OCI-LY7 (cell line): ENCODE measurements around the gene RPL29. TPM values are rescaled to one million over a fixed set of nuclear protein-coding genes. Genes with fewer than 3 reads are reported as not detected.

Experiments
- BruUV-seq: library from RNA; stranded (reverse); fragments of 400-500 nt; replicated peaks from 2 replicates; lab custom pipeline; 2021; lab: Mats Ljungman, UMichigan
- CTCF ChIA-PET: fragments of 300-600 bp; sonication (Branson Sonifier 250); formaldehyde crosslinking; loops from one replicate; lab custom pipeline; 2022; ENCODE audit warnings: antibody characterized with exemption; ENCODE audit not compliant: unreplicated experiment; lab: Charles Lee
- POLR2A ChIA-PET: fragments of 300-600 bp; sonication (Branson Sonifier 250); formaldehyde crosslinking; loops from one replicate; lab custom pipeline; 2022; ENCODE audit warnings: antibody characterized with exemption; lab: Charles Lee
- DNase-seq: peaks from one replicate; pipeline ENCODE4 v3.0.0-alpha.2; 2015; ENCODE audit warnings: low spot score
- H2AFZ ChIP-seq: fragments of 200-600 bp; sonication (generic), shearing (Covaris generic); 2 replicates; pipeline ENCODE4 v1.6.1; 2014; ENCODE audit warnings: mild to moderate bottlenecking, antibody characterized with exemption, low read length, moderate library complexity
- H3K27ac ChIP-seq: fragments of 200-600 bp; sonication (generic); 2 replicates; pipeline ENCODE4 v1.5.1; 2014; ENCODE audit warnings: mixed run types, low read depth, mild to moderate bottlenecking, moderate library complexity, low read length, inconsistent platforms; ENCODE audit not compliant: poor library complexity, severe bottlenecking
- H3K36me3 ChIP-seq: fragments of 200-600 bp; sonication (generic); 2 replicates; pipeline ENCODE4 v1.6.1; 2014; ENCODE audit warnings: mild to moderate bottlenecking, antibody characterized with exemption, low read length, moderate library complexity, mixed read lengths; ENCODE audit not compliant: insufficient read depth
- H3K4me1 ChIP-seq: fragments of 200-600 bp; sonication (generic); 2 replicates; pipeline ENCODE4 v1.5.1; 2014; ENCODE audit warnings: mild to moderate bottlenecking, low read length; ENCODE audit not compliant: insufficient read depth, poor library complexity, severe bottlenecking
- H3K4me2 ChIP-seq: fragments of 200-600 bp; sonication (generic); 2 replicates; pipeline ENCODE4 v1.6.1; 2014; ENCODE audit warnings: mild to moderate bottlenecking, low read length
- H3K4me3 ChIP-seq: fragments of 200-600 bp; sonication (generic); 2 replicates; pipeline ENCODE4 v1.5.1; 2014; ENCODE audit warnings: mild to moderate bottlenecking, low read depth, low read length; ENCODE audit not compliant: poor library complexity, severe bottlenecking
- H3K79me2 ChIP-seq: fragments of 200-600 bp; sonication (generic); 2 replicates; pipeline ENCODE4 v1.6.1; 2016; ENCODE audit warnings: low read depth, mild to moderate bottlenecking, low read length, moderate library complexity, mixed read lengths; ENCODE audit not compliant: insufficient read depth
- H3K9me2 ChIP-seq: fragments of 200-600 bp; sonication (generic); 2 replicates; pipeline ENCODE4 v1.6.1; 2016; ENCODE audit warnings: mild to moderate bottlenecking, low read length, mixed read lengths; ENCODE audit not compliant: insufficient read depth
- H3K9me3 ChIP-seq: fragments of 200-600 bp; sonication (generic); 2 replicates; pipeline ENCODE4 v1.6.1; 2014; ENCODE audit warnings: mild to moderate bottlenecking, mixed run types, low read length, mixed read lengths
- H4K20me1 ChIP-seq: fragments of 200-600 bp; sonication (generic); 2 replicates; pipeline ENCODE4 v1.6.1; 2014; ENCODE audit warnings: mild to moderate bottlenecking, antibody characterized with exemption, low read length, moderate library complexity, mixed read lengths; ENCODE audit not compliant: insufficient read depth
- EZH2phosphoT487 ChIP-seq: fragments of 200-600 bp; sonication (generic); IDR thresholded peaks from 2 replicates; pipeline ENCODE4 v1.6.1; 2018; ENCODE audit warnings: low read depth, borderline replicate concordance, mild to moderate bottlenecking, mixed run types, antibody characterized with exemption, low read length, moderate library complexity, mixed read lengths
- intact Hi-C: fragments of 100-400 bp; cut with micrococcal nuclease; formaldehyde crosslinking; loops from one replicate; pipeline ENCODE4 v1.10.0; 2022; ENCODE audit not compliant: unreplicated experiment
- total RNA-seq, 2 experiments: library from RNA; depleted of rRNA in 1 of 2; stranded (reverse); fragments of >200 nt in 1 of 2; shearing (Covaris generic) in 1 of 2; gene quantifications; 2 replicates each; pipeline ENCODE4 v1.2.3, GENCODE V29; 2014 to 2022
- TF ChIP-seq, protein P1 (sequence below): fragments of 200-600 bp; sonication (generic); conservative IDR thresholded peaks from 2 replicates; pipeline ENCODE4 v1.5.1; 2014; ENCODE audit warnings: mild to moderate bottlenecking, antibody characterized with exemption, low read length, moderate library complexity, mixed read lengths

The RPL29 gene
- total RNA-seq, 2 experiments from 2014 or later, result 1,535 to 1,781 TPM

DNA sequence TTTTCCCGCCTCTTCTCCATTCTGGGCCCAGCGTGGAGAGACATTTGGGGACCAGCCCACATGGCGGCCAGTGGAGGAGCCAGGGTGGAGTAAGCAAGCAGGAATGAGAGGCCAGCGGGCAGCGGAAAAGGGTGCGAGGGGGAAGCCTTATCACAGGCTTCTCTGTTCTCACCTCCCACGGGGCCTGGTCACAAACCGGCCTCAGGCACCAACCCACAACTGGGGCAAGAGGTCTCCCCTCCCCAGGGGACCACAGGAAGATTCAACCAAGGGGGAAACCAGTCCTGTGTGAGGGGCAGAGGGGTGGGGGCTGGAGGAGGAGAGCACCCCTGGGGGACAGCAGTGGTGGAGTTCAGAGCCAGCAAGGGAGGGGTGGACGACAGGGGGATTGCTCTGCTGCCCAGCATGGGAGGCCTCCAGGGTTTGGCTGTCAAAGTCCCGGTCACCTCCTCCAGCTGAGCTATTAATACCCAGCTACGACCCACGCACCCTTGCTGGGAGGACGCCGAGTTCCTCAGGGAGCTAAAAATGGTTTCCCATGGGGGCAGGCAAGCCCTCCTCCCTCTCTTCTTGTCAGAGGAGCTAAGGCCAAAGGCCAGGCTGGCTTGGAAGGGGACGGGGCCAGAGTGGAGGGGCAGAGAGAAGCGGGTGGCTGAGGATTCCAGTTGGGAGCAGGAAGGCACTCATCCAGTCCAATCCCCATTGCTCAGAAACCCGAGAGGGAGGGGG, 23.8 kb upstream of the RPL29 start:
- peaks cover 9% of the 10 kb centered on the region for H3K4me1 ChIP-seq
- H3K27ac ChIP-seq, result no peak overlapping the region
- DNase-seq, result no peak
- intact Hi-C loops, result no loop called here
- ChIA-PET POLR2A (no interaction called here), CTCF (no interaction called here)
- TF ChIP-seq, protein P1, sequence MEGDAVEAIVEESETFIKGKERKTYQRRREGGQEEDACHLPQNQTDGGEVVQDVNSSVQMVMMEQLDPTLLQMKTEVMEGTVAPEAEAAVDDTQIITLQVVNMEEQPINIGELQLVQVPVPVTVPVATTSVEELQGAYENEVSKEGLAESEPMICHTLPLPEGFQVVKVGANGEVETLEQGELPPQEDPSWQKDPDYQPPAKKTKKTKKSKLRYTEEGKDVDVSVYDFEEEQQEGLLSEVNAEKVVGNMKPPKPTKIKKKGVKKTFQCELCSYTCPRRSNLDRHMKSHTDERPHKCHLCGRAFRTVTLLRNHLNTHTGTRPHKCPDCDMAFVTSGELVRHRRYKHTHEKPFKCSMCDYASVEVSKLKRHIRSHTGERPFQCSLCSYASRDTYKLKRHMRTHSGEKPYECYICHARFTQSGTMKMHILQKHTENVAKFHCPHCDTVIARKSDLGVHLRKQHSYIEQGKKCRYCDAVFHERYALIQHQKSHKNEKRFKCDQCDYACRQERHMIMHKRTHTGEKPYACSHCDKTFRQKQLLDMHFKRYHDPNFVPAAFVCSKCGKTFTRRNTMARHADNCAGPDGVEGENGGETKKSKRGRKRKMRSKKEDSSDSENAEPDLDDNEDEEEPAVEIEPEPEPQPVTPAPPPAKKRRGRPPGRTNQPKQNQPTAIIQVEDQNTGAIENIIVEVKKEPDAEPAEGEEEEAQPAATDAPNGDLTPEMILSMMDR, result no peak
- TF ChIP-seq EZH2phosphoT487, result no peak
- BruUV-seq, result no TSS peak
- H3K36me3 ChIP-seq, result no peaks in the 10 kb centered on the region
- no peaks in the 10 kb centered on the region for H4K20me1 ChIP-seq
- H3K9me2 ChIP-seq, result no peaks in the 10 kb centered on the region
- no peaks in the 10 kb centered on the region for H3K9me3 ChIP-seq
- no peak overlapping the region for H3K4me2 ChIP-seq
- H3K79me2 ChIP-seq, result no peaks in the 10 kb centered on the region
- no peak overlapping the region for H2AFZ ChIP-seq
- H3K4me3 ChIP-seq, result no peak overlapping the region

DNA sequence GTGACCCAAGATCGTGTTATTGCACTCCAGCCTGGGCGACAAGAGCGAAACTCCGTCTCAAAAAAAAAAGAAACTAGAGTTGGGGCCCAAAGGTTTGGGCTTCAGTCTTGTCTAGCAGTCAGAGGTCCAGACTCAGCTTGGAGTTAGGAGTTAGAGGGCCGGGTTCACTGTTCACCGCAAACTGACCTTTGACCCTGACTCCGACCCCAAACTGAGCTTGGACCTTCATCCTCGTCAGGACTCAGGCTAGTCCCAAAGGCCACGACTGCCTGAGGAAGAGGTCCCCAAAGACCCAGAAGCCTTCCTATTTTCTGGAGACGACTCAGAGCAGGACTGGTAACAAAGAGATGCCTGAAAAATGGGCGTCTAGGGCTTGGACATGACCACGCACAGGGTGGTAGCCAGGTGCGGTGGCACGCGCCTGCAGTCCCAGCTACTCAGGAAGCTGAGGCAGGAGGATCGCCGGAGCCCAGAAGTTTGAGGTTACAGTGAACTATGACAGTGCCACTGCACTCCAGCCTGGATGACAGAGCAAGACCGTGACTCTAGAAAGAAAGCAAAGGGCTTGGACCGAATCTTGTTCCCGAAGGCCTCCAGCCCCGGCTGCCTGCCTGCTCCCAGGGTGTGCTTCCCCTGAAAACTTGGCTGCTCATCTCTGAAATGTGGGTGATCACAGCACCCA, 22.8 kb upstream of the RPL29 start:
- CTCF ChIA-PET, result no interaction called here
- no peak for DNase-seq
- no peaks in the 10 kb centered on the region for H3K36me3 ChIP-seq
- peaks cover under 1% of the 10 kb centered on the region for H3K4me1 ChIP-seq
- H3K27ac ChIP-seq, result no peak overlapping the region
- H2AFZ ChIP-seq, result no peak overlapping the region
- intact Hi-C loops, result no loop called here
- POLR2A ChIA-PET, result no interaction called here
- BruUV-seq, result no TSS peak
- H3K4me2 ChIP-seq, result no peak overlapping the region
- no peaks in the 10 kb centered on the region for H3K79me2 ChIP-seq
- TF ChIP-seq, protein P1, result no peak
- no peak for TF ChIP-seq EZH2phosphoT487
- H3K9me2 ChIP-seq, result no peaks in the 10 kb centered on the region
- H4K20me1 ChIP-seq, result no peaks in the 10 kb centered on the region
- no peaks in the 10 kb centered on the region for H3K9me3 ChIP-seq
- H3K4me3 ChIP-seq, result no peak overlapping the region

DNA sequence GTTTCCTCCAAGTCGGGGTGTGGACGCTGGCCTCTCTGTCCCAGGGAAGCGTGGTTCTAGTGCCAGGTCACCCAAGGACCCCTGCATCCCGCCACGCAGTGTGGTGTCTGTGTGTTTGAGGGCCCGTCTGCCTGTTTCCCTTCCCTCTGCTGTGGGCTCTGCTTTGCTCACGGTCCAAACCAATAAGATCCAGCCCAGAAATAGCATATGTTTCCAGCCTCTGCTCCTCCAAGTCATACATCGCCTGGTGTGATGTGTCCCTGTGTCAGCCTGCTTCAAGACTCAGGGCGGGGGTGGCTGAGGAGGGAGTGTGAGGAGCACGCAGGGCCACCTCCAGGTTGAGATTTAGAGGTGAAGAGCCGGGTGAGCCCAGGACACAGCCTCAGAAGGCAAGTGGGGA, 21.9 kb upstream of the RPL29 start:
- Histone ChIP-seq H3K36me3 (no peaks in the 10 kb centered on the region), H3K4me1 (peaks cover 4% of the 10 kb centered on the region), H4K20me1 (no peaks in the 10 kb centered on the region), H3K9me3 (no peaks in the 10 kb centered on the region), H3K9me2 (no peaks in the 10 kb centered on the region), H3K4me2 (no peak overlapping the region), H3K79me2 (no peaks in the 10 kb centered on the region), H2AFZ (no peak overlapping the region), H3K27ac (no peak overlapping the region), H3K4me3 (no peak overlapping the region)
- intact Hi-C loops, result no loop called here
- ChIA-PET CTCF (no interaction called here), POLR2A (no interaction called here)
- no peak for DNase-seq
- no peak for TF ChIP-seq EZH2phosphoT487
- TF ChIP-seq, protein P1, result no peak
- BruUV-seq, result no TSS peak
